GM10266 (cell line): ENCODE data around the gene PKN2.

Experiments used
- DNase-seq: peaks from one replicate; pipeline ENCODE4 v3.0.0; 2012; ENCODE audit errors: extremely low spot score
- TF ChIP-seq, protein P1 (sequence below): IDR thresholded peaks from 2 replicates; pipeline ENCODE4 v1.5.1; 2012; ENCODE audit warnings: mild to moderate bottlenecking, low read depth; ENCODE audit not compliant: control insufficient read depth, insufficient read depth; ENCODE audit errors: missing control alignments

The PKN2 gene

DNA sequence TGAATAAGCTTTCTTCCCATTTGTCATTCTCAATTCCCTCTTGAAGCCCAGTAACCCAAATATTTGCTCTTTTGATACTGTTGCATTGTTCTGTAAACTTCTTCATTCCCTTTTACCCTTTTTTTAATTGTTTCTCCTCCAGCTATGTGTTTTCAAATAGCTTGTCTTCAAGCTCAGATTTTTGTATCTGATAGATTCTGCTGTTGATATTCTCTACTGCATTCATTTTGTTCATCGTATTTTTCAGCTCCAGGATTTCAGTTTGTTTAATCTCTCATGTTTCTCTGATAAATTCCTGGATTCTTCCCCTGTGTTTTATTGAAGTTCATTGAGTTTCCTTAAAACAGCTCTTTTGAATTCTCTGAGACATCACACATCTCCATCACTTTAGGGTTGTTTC lies 51.8 kb downstream of the PKN2 start:
- no peak for DNase-seq
- TF ChIP-seq, protein P1, sequence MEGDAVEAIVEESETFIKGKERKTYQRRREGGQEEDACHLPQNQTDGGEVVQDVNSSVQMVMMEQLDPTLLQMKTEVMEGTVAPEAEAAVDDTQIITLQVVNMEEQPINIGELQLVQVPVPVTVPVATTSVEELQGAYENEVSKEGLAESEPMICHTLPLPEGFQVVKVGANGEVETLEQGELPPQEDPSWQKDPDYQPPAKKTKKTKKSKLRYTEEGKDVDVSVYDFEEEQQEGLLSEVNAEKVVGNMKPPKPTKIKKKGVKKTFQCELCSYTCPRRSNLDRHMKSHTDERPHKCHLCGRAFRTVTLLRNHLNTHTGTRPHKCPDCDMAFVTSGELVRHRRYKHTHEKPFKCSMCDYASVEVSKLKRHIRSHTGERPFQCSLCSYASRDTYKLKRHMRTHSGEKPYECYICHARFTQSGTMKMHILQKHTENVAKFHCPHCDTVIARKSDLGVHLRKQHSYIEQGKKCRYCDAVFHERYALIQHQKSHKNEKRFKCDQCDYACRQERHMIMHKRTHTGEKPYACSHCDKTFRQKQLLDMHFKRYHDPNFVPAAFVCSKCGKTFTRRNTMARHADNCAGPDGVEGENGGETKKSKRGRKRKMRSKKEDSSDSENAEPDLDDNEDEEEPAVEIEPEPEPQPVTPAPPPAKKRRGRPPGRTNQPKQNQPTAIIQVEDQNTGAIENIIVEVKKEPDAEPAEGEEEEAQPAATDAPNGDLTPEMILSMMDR: no peak

DNA sequence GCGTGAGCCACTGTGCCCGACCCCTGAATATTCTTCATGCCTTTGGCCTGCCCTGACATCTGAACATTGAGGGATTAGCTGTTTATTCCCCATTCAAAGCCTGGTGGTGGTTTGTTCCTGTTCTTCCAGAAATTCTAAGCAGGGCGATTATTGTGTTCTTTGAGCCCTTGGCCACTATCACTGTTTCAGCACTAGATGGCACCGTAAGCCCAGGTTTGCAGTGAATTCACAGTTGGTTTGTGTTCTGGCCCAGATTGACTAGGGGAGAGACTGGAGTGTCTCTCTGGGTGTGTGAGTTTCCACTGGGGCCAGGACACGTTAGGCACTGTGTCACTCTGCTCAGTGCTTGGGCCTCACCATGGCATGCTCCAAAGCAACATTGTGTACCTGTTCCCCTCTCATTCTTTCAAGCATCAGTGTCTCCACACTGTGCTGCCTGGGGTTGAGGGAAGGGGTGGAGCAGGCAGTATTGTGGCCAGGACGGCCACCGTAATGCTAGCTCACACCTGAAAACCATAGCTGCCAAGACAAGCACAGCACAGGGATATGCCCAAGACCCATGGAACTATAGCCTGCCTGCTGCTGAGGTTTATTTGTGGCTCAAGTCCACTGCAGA lies 52.7 kb downstream of the PKN2 start:
- TF ChIP-seq, protein P1: peak; percentile 34
- no peak for DNase-seq

DNA sequence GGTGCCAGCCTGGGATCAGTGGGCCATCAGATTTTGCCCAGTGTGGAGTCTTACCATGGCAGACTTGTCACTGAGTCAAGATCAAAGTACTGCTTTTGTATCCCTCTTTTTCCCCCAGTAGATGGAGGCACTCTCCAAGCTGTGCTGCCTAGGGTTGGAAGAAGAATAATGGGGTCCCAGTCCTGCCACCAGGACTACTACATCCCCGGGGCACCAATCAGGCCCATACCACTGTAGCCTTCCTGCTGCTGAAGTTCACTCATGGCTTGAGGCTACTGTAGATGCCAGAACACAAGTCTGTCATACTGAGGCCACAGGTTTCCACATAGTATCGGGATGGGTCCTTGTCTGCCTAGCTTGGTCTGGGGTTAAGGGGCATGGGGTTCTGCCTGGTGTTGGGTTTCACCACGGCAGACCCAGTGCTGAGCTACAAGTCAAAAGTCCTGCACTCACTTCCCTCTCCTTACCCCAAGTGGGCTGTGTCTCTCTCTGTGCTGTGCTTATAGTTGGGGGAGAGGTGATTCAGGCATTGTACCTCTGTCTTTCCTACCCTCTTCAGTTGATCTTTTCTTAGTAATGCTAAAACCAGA lies 53.4 kb downstream of the PKN2 start:
- DNase-seq: no peak
- TF ChIP-seq, protein P1: no peak

DNA sequence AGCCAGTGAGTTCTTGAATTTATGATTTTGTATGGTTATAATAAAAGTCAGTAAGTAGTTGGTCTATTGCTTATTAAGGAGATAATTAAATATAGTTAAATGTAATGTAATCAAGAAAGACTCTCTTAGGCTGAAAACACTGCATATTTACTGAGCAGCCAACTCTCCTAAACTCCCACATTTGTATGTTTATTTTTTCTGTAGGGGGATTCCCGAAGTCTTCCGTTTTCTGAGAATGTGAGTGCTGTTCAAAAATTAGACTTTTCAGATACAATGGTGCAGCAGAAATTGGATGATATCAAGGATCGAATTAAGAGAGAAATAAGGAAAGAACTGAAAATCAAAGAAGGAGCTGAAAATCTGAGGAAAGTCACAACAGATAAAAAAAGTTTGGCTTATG lies 56.7 kb downstream of the PKN2 start:
- no peak for DNase-seq
- TF ChIP-seq, protein P1: no peak

DNA sequence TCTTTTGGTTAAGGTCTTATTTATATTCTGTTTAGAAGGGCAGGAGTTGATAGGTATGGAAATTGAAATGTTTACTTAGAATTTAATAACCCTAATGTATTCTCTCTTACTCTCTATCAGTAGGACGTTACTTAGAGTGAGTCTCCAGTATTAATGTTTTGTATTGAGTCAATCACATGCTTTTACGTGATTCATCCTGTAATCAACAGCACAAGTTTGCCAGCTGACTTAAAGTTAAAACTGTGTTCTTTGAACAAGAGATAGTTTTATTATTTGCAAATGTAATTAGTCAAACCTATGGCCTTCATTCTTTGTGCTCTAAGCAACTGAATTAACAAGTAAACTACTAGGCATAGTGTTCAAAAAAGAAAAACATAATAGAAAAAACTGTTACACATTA lies 57.3 kb downstream of the PKN2 start:
- TF ChIP-seq, protein P1: no peak
- DNase-seq: no peak

DNA sequence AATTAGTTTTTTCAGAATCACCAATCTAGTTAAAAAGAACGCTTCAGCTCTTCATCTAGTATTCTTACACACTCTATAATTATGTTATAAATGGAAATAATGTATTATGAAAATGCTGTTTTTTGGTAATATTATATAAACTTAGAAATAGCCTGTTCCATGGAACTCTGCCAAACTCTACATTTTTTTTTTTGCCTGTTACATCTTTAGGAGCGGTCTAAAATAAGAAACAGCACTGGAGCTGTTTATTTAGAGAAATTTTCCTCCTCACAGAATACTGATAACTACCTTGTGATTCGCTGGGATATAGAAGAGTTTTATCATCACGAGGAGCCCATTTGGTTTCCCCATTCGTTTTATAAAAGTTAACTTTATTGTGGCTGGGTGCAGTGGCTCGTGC lies 58.5 kb downstream of the PKN2 start:
- DNase-seq: no peak
- TF ChIP-seq, protein P1: no peak

DNA sequence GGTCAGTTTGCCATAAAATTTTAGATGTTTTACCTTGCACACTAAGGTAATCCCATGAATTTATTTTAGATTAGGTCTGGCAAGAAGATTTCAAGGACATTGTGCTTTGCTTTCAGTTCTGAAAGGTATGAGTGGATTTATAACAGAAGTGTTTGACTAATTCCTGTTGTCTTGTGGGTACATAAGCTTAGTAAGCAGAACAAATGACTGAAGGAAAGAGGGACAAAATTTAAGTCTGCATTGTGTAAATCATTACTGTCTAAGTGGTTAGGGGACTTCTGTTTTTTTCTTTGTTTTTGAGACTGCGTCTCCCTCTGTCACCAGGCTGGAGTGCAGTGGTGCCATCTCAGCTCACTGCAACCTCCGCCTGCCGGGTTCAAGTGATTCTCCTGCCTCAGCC lies 60.1 kb downstream of the PKN2 start:
- TF ChIP-seq, protein P1: no peak
- DNase-seq: no peak
